DOHH2 (cell line): Measurements from ENCODE around the gene AXIN1.

Source experiments
- EZH2phosphoT487 ChIP-seq: fragments of 200-600 bp; sonication (generic); IDR thresholded peaks from 2 replicates; pipeline ENCODE4 v1.6.1; 2017; ENCODE audit warnings: borderline replicate concordance, mild to moderate bottlenecking, antibody characterized with exemption, low read length, moderate library complexity, mixed read lengths
- TF ChIP-seq, protein P1 (sequence below): fragments of 200-600 bp; sonication (generic); IDR thresholded peaks from one replicate; pipeline ENCODE4 v1.5.1; 2014; ENCODE audit warnings: antibody characterized with exemption, mild to moderate bottlenecking, low read depth, low read length; ENCODE audit not compliant: poor library complexity, severe bottlenecking

DNA sequence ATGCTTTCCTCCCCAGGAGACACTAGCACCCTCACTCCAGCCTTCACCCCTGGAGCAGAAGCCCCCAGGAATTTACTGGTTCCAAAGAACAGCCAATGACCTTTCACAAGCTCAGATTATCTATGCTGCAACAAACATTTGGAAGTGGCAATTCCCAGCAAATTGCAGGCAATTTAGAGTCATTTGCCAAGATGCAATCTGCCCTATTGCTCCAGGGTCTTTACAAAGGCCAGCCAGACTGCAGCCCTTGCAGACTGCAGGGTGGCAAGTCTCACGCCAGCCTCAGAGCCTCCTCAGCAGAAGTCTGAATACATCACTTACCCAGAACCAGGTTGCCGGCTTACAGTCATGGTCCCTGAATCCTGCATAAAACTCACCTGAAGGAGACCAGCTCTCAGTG, 21.8 kb downstream of the AXIN1 start:
- no peak for TF ChIP-seq EZH2phosphoT487
- TF ChIP-seq, protein P1, sequence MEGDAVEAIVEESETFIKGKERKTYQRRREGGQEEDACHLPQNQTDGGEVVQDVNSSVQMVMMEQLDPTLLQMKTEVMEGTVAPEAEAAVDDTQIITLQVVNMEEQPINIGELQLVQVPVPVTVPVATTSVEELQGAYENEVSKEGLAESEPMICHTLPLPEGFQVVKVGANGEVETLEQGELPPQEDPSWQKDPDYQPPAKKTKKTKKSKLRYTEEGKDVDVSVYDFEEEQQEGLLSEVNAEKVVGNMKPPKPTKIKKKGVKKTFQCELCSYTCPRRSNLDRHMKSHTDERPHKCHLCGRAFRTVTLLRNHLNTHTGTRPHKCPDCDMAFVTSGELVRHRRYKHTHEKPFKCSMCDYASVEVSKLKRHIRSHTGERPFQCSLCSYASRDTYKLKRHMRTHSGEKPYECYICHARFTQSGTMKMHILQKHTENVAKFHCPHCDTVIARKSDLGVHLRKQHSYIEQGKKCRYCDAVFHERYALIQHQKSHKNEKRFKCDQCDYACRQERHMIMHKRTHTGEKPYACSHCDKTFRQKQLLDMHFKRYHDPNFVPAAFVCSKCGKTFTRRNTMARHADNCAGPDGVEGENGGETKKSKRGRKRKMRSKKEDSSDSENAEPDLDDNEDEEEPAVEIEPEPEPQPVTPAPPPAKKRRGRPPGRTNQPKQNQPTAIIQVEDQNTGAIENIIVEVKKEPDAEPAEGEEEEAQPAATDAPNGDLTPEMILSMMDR, result no peak
